H9 (cell line): Measurements from ENCODE around the gene DACH1. TPM values are rescaled to one million over a fixed set of nuclear protein-coding genes. Genes with fewer than 3 reads are reported as not detected.

Experiments used
- DNase-seq: peaks from one replicate; pipeline ENCODE4 v3.0.0-alpha.2; 2017
- H2AFZ ChIP-seq: one replicate; pipeline ENCODE4 v1.6.1; 2013; ENCODE audit warnings: mild to moderate bottlenecking, low read length, control low read depth, moderate library complexity
- H2AK5ac ChIP-seq: 2 replicates; pipeline ENCODE4 v1.6.1; 2013; ENCODE audit warnings: low read length, control low read depth, mixed read lengths; ENCODE audit not compliant: insufficient read length
- H2BK120ac ChIP-seq: one replicate; pipeline ENCODE4 v1.6.1; 2013; ENCODE audit warnings: low read depth, mild to moderate bottlenecking, low read length, control low read depth, inconsistent platforms; ENCODE audit not compliant: poor library complexity, severe bottlenecking
- H2BK12ac ChIP-seq: 2 replicates; pipeline ENCODE4 v1.6.1; 2013; ENCODE audit warnings: low read length, control low read depth, mixed read lengths, low read depth; ENCODE audit not compliant: insufficient read length
- H2BK15ac ChIP-seq: 2 replicates; pipeline ENCODE4 v1.6.1; 2013; ENCODE audit warnings: low read depth, low read length, control low read depth
- H2BK20ac ChIP-seq: one replicate; pipeline ENCODE4 v1.6.1; 2013; ENCODE audit warnings: low read depth, mild to moderate bottlenecking, low read length, control low read depth, inconsistent platforms; ENCODE audit not compliant: poor library complexity, severe bottlenecking
- H2BK5ac ChIP-seq: 2 replicates; pipeline ENCODE4 v1.6.1; 2013; ENCODE audit warnings: low read length, control low read depth, mixed read lengths; ENCODE audit not compliant: insufficient read length
- H3K14ac ChIP-seq: 2 replicates; pipeline ENCODE4 v1.6.1; 2013; ENCODE audit warnings: low read length, control low read depth; ENCODE audit not compliant: insufficient read depth
- H3K18ac ChIP-seq: 2 replicates; pipeline ENCODE4 v1.6.1; 2013; ENCODE audit warnings: low read depth, mild to moderate bottlenecking, mixed read lengths, low read length, control low read depth; ENCODE audit not compliant: insufficient read length
- H3K23ac ChIP-seq: 2 replicates; pipeline ENCODE4 v1.6.1; 2013; ENCODE audit warnings: low read length, control low read depth, mixed read lengths, low read depth; ENCODE audit not compliant: insufficient read length
- H3K23me2 ChIP-seq: 2 replicates; pipeline ENCODE4 v1.6.1; 2013; ENCODE audit warnings: low read depth, mild to moderate bottlenecking, mixed read lengths, low read length, control low read depth; ENCODE audit not compliant: insufficient read length, poor library complexity, severe bottlenecking
- H3K27ac ChIP-seq: 2 replicates; pipeline ENCODE4 v1.5.1; 2013; ENCODE audit warnings: low read length, control low read depth, mixed read lengths, low read depth; ENCODE audit not compliant: insufficient read length
- H3K27me3 ChIP-seq: 2 replicates; pipeline ENCODE4 v1.6.1; 2013; ENCODE audit warnings: low read length, control low read depth, inconsistent platforms; ENCODE audit not compliant: insufficient read depth
- H3K4ac ChIP-seq: 2 replicates; pipeline ENCODE4 v1.6.1; 2013; ENCODE audit warnings: low read depth, mild to moderate bottlenecking, control low read depth, inconsistent platforms, low read length, moderate library complexity
- H3K4me1 ChIP-seq: 2 replicates; pipeline ENCODE4 v1.6.1; 2013; ENCODE audit warnings: low read length, control low read depth, inconsistent platforms; ENCODE audit not compliant: insufficient read depth
- H3K4me2 ChIP-seq: 2 replicates; pipeline ENCODE4 v1.6.1; 2013; ENCODE audit warnings: low read length, control low read depth, mixed read lengths; ENCODE audit not compliant: insufficient read length, insufficient read depth
- H3K56ac ChIP-seq: 2 replicates; pipeline ENCODE4 v1.6.1; 2013; ENCODE audit warnings: low read depth, mild to moderate bottlenecking, mixed read lengths, low read length, control low read depth; ENCODE audit not compliant: insufficient read length
- H3K79me1 ChIP-seq: 2 replicates; pipeline ENCODE4 v1.6.1; 2013; ENCODE audit warnings: low read depth, mild to moderate bottlenecking, moderate library complexity, low read length, control low read depth, inconsistent platforms; ENCODE audit not compliant: insufficient read depth, poor library complexity, severe bottlenecking
- H3K79me2 ChIP-seq: 2 replicates; pipeline ENCODE4 v1.6.1; 2013; ENCODE audit warnings: low read length, control low read depth, inconsistent platforms; ENCODE audit not compliant: insufficient read depth
- H3K9ac ChIP-seq: 2 replicates; pipeline ENCODE4 v1.6.1; 2013; ENCODE audit warnings: low read length, control low read depth, mixed read lengths; ENCODE audit not compliant: insufficient read length; ENCODE audit errors: extremely low read depth
- H3K9me3 ChIP-seq: one replicate; pipeline ENCODE4 v1.6.1; 2013; ENCODE audit warnings: low read depth, low read length, inconsistent platforms; ENCODE audit not compliant: control insufficient read depth
- H3T11ph ChIP-seq: one replicate; pipeline ENCODE4 v1.6.1; 2013; ENCODE audit warnings: mild to moderate bottlenecking, low read length, control low read depth, inconsistent platforms
- H4K20me1 ChIP-seq: one replicate; pipeline ENCODE4 v1.6.1; 2013; ENCODE audit not compliant: control insufficient read depth, insufficient read length, insufficient read depth
- H4K5ac ChIP-seq: 2 replicates; pipeline ENCODE4 v1.6.1; 2013; ENCODE audit warnings: low read depth, mild to moderate bottlenecking, mixed read lengths, low read length, control low read depth; ENCODE audit not compliant: insufficient read length
- H4K8ac ChIP-seq: replicated peaks from 2 replicates; pipeline ENCODE4 v1.6.1; 2013; ENCODE audit warnings: low read length, control low read depth, mixed read lengths, low read depth; ENCODE audit not compliant: insufficient read length
- H4K91ac ChIP-seq: 2 replicates; pipeline ENCODE4 v1.6.1; 2013; ENCODE audit warnings: low read depth, mild to moderate bottlenecking, moderate library complexity, mixed read lengths, low read length, control low read depth; ENCODE audit not compliant: insufficient read length
- H3K27ac Mint-ChIP-seq, 3 experiments: 2 replicates in 2 of 3; 3 replicates in 1 of 3; pipeline ENCODE4 v1.8.0; 2020 to 2021; ENCODE audit warnings: mixed read lengths in 3 of 3, mild to moderate bottlenecking in 1 of 3, moderate library complexity in 1 of 3
- H3K27me3 Mint-ChIP-seq: 2 replicates; pipeline ENCODE4 v1.8.0; 2021; ENCODE audit warnings: low read depth, mild to moderate bottlenecking, moderate library complexity, mixed read lengths
- H3K36me3 Mint-ChIP-seq, 3 experiments: 2 replicates in 2 of 3; 3 replicates in 1 of 3; pipeline ENCODE4 v1.8.0; 2020 to 2021; ENCODE audit warnings: low read depth in 3 of 3, mixed read lengths in 3 of 3; ENCODE audit not compliant: insufficient read depth in 1 of 3
- H3K4me1 Mint-ChIP-seq, 2 experiments: 2 replicates each; pipeline ENCODE4 v1.8.0; 2020; ENCODE audit warnings: mixed read lengths in 2 of 2
- H3K4me3 Mint-ChIP-seq, 2 experiments: 2 replicates in 1 of 2; 3 replicates in 1 of 2; pipeline ENCODE4 v1.8.0; 2020 to 2021; ENCODE audit warnings: mild to moderate bottlenecking in 2 of 2, mixed read lengths in 2 of 2, moderate library complexity in 1 of 2
- H3K9me3 Mint-ChIP-seq, 2 experiments: 2 replicates in 1 of 2; 3 replicates in 1 of 2; pipeline ENCODE4 v1.8.0; 2020; ENCODE audit warnings: mild to moderate bottlenecking in 2 of 2, mixed read lengths in 2 of 2, moderate library complexity in 1 of 2
- total RNA-seq: library from RNA; stranded (reverse); gene quantifications from 2 replicates; pipeline ENCODE4 v1.2.1, GENCODE V29; 2021
- TF ChIP-seq, protein P1 (sequence below): fragments of 200-600 bp; sonication (generic); conservative IDR thresholded peaks from 3 replicates; pipeline ENCODE4 v1.8.0; 2021; ENCODE audit warnings: antibody characterized with exemption, mild to moderate bottlenecking

DACH1 gene
- total RNA-seq, 1 experiment from 2014 or later: not detected

DNA sequence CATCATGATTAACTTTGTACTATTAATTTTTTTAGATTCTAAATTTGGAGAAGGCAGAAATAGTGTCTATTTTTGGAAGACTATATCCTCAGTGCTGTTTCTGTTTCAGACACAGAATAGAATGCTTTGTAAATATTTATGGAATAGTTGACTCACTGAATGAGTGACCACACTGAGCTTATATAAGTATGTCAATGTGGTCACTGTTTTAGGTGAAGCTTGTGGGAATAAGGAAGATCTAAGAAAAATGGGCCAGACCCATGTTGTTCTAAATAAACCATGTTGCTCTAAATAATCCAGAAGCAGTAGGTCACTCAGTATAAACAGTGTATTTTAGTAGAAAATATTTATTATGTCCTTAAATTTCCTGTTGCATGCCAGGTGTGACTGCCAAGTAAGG is 45.5 kb upstream of the DACH1 start:
- no peak overlapping the region for H4K91ac ChIP-seq
- no peaks in the 10 kb centered on the region for H3K79me1 ChIP-seq
- H3K4me1 ChIP-seq: no peaks in the 10 kb centered on the region
- no peak overlapping the region for H2BK20ac ChIP-seq
- TF ChIP-seq, protein P1, sequence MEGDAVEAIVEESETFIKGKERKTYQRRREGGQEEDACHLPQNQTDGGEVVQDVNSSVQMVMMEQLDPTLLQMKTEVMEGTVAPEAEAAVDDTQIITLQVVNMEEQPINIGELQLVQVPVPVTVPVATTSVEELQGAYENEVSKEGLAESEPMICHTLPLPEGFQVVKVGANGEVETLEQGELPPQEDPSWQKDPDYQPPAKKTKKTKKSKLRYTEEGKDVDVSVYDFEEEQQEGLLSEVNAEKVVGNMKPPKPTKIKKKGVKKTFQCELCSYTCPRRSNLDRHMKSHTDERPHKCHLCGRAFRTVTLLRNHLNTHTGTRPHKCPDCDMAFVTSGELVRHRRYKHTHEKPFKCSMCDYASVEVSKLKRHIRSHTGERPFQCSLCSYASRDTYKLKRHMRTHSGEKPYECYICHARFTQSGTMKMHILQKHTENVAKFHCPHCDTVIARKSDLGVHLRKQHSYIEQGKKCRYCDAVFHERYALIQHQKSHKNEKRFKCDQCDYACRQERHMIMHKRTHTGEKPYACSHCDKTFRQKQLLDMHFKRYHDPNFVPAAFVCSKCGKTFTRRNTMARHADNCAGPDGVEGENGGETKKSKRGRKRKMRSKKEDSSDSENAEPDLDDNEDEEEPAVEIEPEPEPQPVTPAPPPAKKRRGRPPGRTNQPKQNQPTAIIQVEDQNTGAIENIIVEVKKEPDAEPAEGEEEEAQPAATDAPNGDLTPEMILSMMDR: no peak
- no peak overlapping the region for H2AFZ ChIP-seq
- H3K18ac ChIP-seq: no peak overlapping the region
- no peak overlapping the region for H2BK12ac ChIP-seq
- H3K27ac Mint-ChIP-seq: no peak overlapping the region
- no peak overlapping the region for H3K4me2 ChIP-seq
- H3K27me3 Mint-ChIP-seq: no peaks in the 10 kb centered on the region
- H3K9me3 ChIP-seq: no peaks in the 10 kb centered on the region
- DNase-seq: no peak
- no peak overlapping the region for H3T11ph ChIP-seq
- no peaks in the 10 kb centered on the region for H4K20me1 ChIP-seq
- H3K4me1 Mint-ChIP-seq: no peaks in the 10 kb centered on the region; a peak in 1 of 4 replicates
- H3K14ac ChIP-seq: no peak overlapping the region
- no peaks in the 10 kb centered on the region for H3K27me3 ChIP-seq
- no peak overlapping the region for H2BK5ac ChIP-seq
- H3K9me3 Mint-ChIP-seq: no peaks in the 10 kb centered on the region
- H2BK15ac ChIP-seq: no peak overlapping the region
- no peak overlapping the region for H2AK5ac ChIP-seq
- H3K4ac ChIP-seq: no peak overlapping the region
- H3K4me3 Mint-ChIP-seq: no peak overlapping the region
- H3K9ac ChIP-seq: no peak overlapping the region
- H2BK120ac ChIP-seq: no peak overlapping the region
- H3K79me2 ChIP-seq: no peaks in the 10 kb centered on the region
- H3K56ac ChIP-seq: no peak overlapping the region
- no peaks in the 10 kb centered on the region for H3K23me2 ChIP-seq
- no peak overlapping the region for H4K8ac ChIP-seq
- H4K5ac ChIP-seq: no peak overlapping the region
- no peak overlapping the region for H3K27ac ChIP-seq
- no peak overlapping the region for H3K23ac ChIP-seq
- no peaks in the 10 kb centered on the region for H3K36me3 Mint-ChIP-seq
